A673 (cell line): ENCODE measurements around the gene COL4A2. TPM values are rescaled to one million over a fixed set of nuclear protein-coding genes. Genes with fewer than 3 reads are reported as not detected.

Source experiments
- BruUV-seq: library from RNA; stranded (reverse); fragments of 400-500 nt; replicated peaks from 2 replicates; lab custom pipeline; 2021; lab: Mats Ljungman, UMichigan
- CTCF ChIA-PET: fragments of 300-600 bp; sonication (Branson Sonifier 250); formaldehyde crosslinking; loops from one replicate; lab custom pipeline; 2022; ENCODE audit warnings: antibody characterized with exemption; lab: Charles Lee
- POLR2A ChIA-PET: fragments of 300-600 bp; sonication (Branson Sonifier 250); formaldehyde crosslinking; loops from one replicate; lab custom pipeline; 2022; ENCODE audit warnings: antibody characterized with exemption; ENCODE audit not compliant: low non-redundant PET; lab: Charles Lee
- DNase-seq: peaks from one replicate; pipeline ENCODE4 v3.0.0-alpha.2; 2015; ENCODE audit warnings: low spot score
- H3K27ac ChIP-seq: fragments of 200-600 bp; sonication (generic); 2 replicates; pipeline ENCODE4 v1.5.1; 2016; ENCODE audit warnings: mixed run types, low read depth, mild to moderate bottlenecking, mixed read lengths, antibody characterized with exemption, low read length; ENCODE audit not compliant: poor library complexity, severe bottlenecking
- H3K27me3 ChIP-seq: fragments of 200-600 bp; sonication (generic); replicated peaks from 2 replicates; pipeline ENCODE4 v1.6.1; 2017; ENCODE audit warnings: mixed run types, low read depth, mild to moderate bottlenecking, mixed read lengths, antibody characterized with exemption, low read length; ENCODE audit not compliant: insufficient read depth, poor library complexity
- H3K36me3 ChIP-seq: fragments of 200-600 bp; sonication (generic); 2 replicates; pipeline ENCODE4 v1.6.1; 2016; ENCODE audit warnings: mixed run types, mild to moderate bottlenecking, mixed read lengths, antibody characterized with exemption, low read length; ENCODE audit not compliant: insufficient read depth, poor library complexity, severe bottlenecking
- H3K4me1 ChIP-seq: fragments of 200-600 bp; sonication (generic); 2 replicates; pipeline ENCODE4 v1.6.1; 2017; ENCODE audit warnings: mixed run types, mild to moderate bottlenecking, mixed read lengths, antibody characterized with exemption, low read length; ENCODE audit not compliant: insufficient read depth, poor library complexity, severe bottlenecking
- H3K4me3 ChIP-seq: fragments of 200-600 bp; sonication (generic); 2 replicates; pipeline ENCODE4 v1.5.1; 2016; ENCODE audit warnings: low read depth, mixed run types, mild to moderate bottlenecking, mixed read lengths, low read length; ENCODE audit not compliant: poor library complexity, severe bottlenecking
- H3K9me3 ChIP-seq: fragments of 200-600 bp; sonication (generic); 2 replicates; pipeline ENCODE4 v1.6.1; 2016; ENCODE audit warnings: mixed run types, low read depth, mild to moderate bottlenecking, mixed read lengths, antibody characterized with exemption, low read length; ENCODE audit not compliant: poor library complexity, severe bottlenecking
- CTCF ChIP-seq: fragments of 300-800, 200-600 bp; sonication (generic); conservative IDR thresholded peaks from 2 replicates; pipeline ENCODE4 v1.5.1; 2017; ENCODE audit warnings: low read depth, mild to moderate bottlenecking, antibody characterized with exemption, low read length, moderate library complexity, mixed read lengths
- EZH2 ChIP-seq: fragments of 200-600 bp; sonication (generic); IDR thresholded peaks from 2 replicates; pipeline ENCODE4 v1.6.1; 2017; ENCODE audit warnings: borderline replicate concordance, low read depth, mild to moderate bottlenecking, mixed read lengths, antibody characterized with exemption, low read length; ENCODE audit not compliant: poor library complexity, severe bottlenecking
- intact Hi-C: fragments of 100-400 bp; cut with micrococcal nuclease; formaldehyde crosslinking; loops from one replicate; pipeline ENCODE4 v1.10.0; 2022; ENCODE audit not compliant: unreplicated experiment
- total RNA-seq: library from RNA; stranded (reverse); gene quantifications from 2 replicates; pipeline ENCODE4 v1.2.3, GENCODE V29; 2021

COL4A2 gene
- total RNA-seq, 1 experiment from 2014 or later, result 184 TPM

- no peak overlapping the region for H3K4me3 ChIP-seq
- BruUV-seq, result no TSS peak
- no peaks in the 10 kb centered on the region for H3K4me1 ChIP-seq
- intact Hi-C loops, result no loop called here
- no peak for TF ChIP-seq EZH2
- TF ChIP-seq CTCF, result no peak
- no peak overlapping the region for H3K27ac ChIP-seq
- H3K9me3 ChIP-seq, result no peaks in the 10 kb centered on the region
- DNase-seq, result no peak
- H3K36me3 ChIP-seq, result no peaks in the 10 kb centered on the region
- no peaks in the 10 kb centered on the region for H3K27me3 ChIP-seq
- ChIA-PET POLR2A (no interaction called here), CTCF (no interaction called here)
These were observed 17.9 kb upstream of the COL4A2 start for GRCh38 chr13:110289174-110289573.

- ChIA-PET CTCF (no interaction called here), POLR2A (no interaction called here)
- H3K4me3 ChIP-seq, result no peak overlapping the region
- DNase-seq, result no peak
- no peaks in the 10 kb centered on the region for H3K9me3 ChIP-seq
- H3K27ac ChIP-seq, result no peak overlapping the region
- intact Hi-C loops, result no loop called here
- BruUV-seq, result no TSS peak
- H3K27me3 ChIP-seq, result no peaks in the 10 kb centered on the region
- H3K36me3 ChIP-seq, result no peaks in the 10 kb centered on the region
- H3K4me1 ChIP-seq, result no peaks in the 10 kb centered on the region
- TF ChIP-seq EZH2, result no peak
- TF ChIP-seq CTCF, result no peak
These were observed 17.4 kb upstream of the COL4A2 start for GRCh38 chr13:110289661-110290060.

GRCh38 chr13:110290153-110290552 is 16.9 kb upstream of the COL4A2 start:
- BruUV-seq, result no TSS peak
- POLR2A ChIA-PET, result no interaction called here
- Histone ChIP-seq H3K27me3 (no peaks in the 10 kb centered on the region), H3K36me3 (no peaks in the 10 kb centered on the region), H3K4me3 (no peak overlapping the region), H3K4me1 (no peaks in the 10 kb centered on the region), H3K27ac (no peak overlapping the region), H3K9me3 (no peaks in the 10 kb centered on the region)
- intact Hi-C loops, result no loop called here
- no peak for DNase-seq
- TF ChIP-seq EZH2 (no peak), CTCF (no peak)
- CTCF ChIA-PET, result no interaction called here
